B cell (primary cell): ENCODE data around the gene NKD2. TPM values are rescaled to one million over a fixed set of nuclear protein-coding genes. Genes with fewer than 3 reads are reported as not detected.

Experiments
- ATAC-seq: fragments of 200-7000 bp; cut with Tn5 transposase; one replicate; pipeline ENCODE4 v1.10.0; 2021; ENCODE audit warnings: low read depth, mild to moderate bottlenecking, moderate number of reproducible peaks, moderate library complexity
- CTCF ChIA-PET: fragments of 350-600 bp; sonication (Branson Sonifier 250); formaldehyde crosslinking; loops from one replicate; lab custom pipeline; 2021; ENCODE audit warnings: antibody characterized with exemption, inconsistent platforms; lab: Charles Lee
- POLR2A ChIA-PET: fragments of 350-600 bp; sonication (Branson Sonifier 250); formaldehyde crosslinking; loops from one replicate; lab custom pipeline; 2021; ENCODE audit warnings: antibody characterized with exemption; lab: Charles Lee
- DNase-seq: peaks from one replicate; pipeline ENCODE4 v3.0.0; 2013
- H2AFZ ChIP-seq: 2 replicates; pipeline ENCODE4 v1.6.1; 2012; ENCODE audit warnings: mild to moderate bottlenecking, low read depth, low read length; ENCODE audit not compliant: insufficient read depth, poor library complexity, severe bottlenecking
- H3K27ac ChIP-seq, 2 donors: 1 replicate in 1 of 2; 2 replicates in 1 of 2; pipeline ENCODE4 v1.5.1; 2012 to 2013; ENCODE audit warnings: low read length in 2 of 2, mild to moderate bottlenecking in 2 of 2, moderate library complexity in 1 of 2
- H3K27me3 ChIP-seq, 4 experiments: fragments of 200-600 bp in 1 of 4; sonication (generic) in 1 of 4; replicated peaks in 1 of 4; 1 replicate in 2 of 4; 2 replicates in 2 of 4; pipeline versions ENCODE4 v1.6.1 to v1.7.0; 2013 to 2016; ENCODE audit warnings: low read length in 3 of 4, mild to moderate bottlenecking in 2 of 4, mixed read lengths in 1 of 4, moderate library complexity in 1 of 4; ENCODE audit not compliant: insufficient read depth in 4 of 4, control insufficient read depth in 3 of 4; ENCODE audit errors: control extremely low read depth in 1 of 4
- H3K36me3 ChIP-seq, 2 experiments: replicated peaks in 1 of 2; 1 replicate in 1 of 2; 2 replicates in 1 of 2; pipeline versions ENCODE4 v1.6.1 to v1.7.1; 2013; ENCODE audit warnings: low read length in 1 of 2; ENCODE audit not compliant: insufficient read depth in 2 of 2, control insufficient read depth in 1 of 2; ENCODE audit errors: control extremely low read depth in 1 of 2, extremely low read depth in 1 of 2
- H3K4me1 ChIP-seq, 2 donors: fragments of 200-600 bp in 1 of 2; sonication (generic) in 1 of 2; 1 replicate in 1 of 2; 2 replicates in 1 of 2; pipeline versions ENCODE4 v1.5.1 to v1.6.1; 2013 to 2017; ENCODE audit warnings: low read length in 2 of 2; ENCODE audit not compliant: control insufficient read depth in 2 of 2, insufficient read depth in 2 of 2
- H3K4me2 ChIP-seq: replicated peaks from 2 replicates; pipeline ENCODE3; 2012; ENCODE audit warnings: mild to moderate bottlenecking, low read depth, low read length; ENCODE audit not compliant: poor library complexity, severe bottlenecking
- H3K4me3 ChIP-seq, 5 experiments: fragments of 200-600 bp in 1 of 5; sonication (generic) in 1 of 5; 1 replicate in 3 of 5; 2 replicates in 2 of 5; pipeline versions ENCODE4 v1.5.1 to v1.7.0; 2011 to 2016; ENCODE audit warnings: low read length in 4 of 5, mild to moderate bottlenecking in 4 of 5, low read depth in 2 of 5, control low read depth in 1 of 5, moderate library complexity in 1 of 5; ENCODE audit not compliant: insufficient read depth in 1 of 5; ENCODE audit errors: control extremely low read depth in 1 of 5, extremely low read depth in 1 of 5
- H3K79me2 ChIP-seq: fragments of 200-600 bp; sonication (generic); one replicate; pipeline ENCODE4 v1.6.0; 2016; ENCODE audit warnings: low read length; ENCODE audit not compliant: control insufficient read depth, insufficient read depth
- H3K9ac ChIP-seq: fragments of 200-600 bp; sonication (generic); 2 replicates; pipeline ENCODE4 v1.6.1; 2017; ENCODE audit warnings: mild to moderate bottlenecking, low read length, moderate library complexity
- H3K9me3 ChIP-seq, 3 donors: one replicate each; pipeline versions ENCODE4 v1.6.1 to v1.7.1; 2013; ENCODE audit warnings: low read length in 2 of 3; ENCODE audit not compliant: control insufficient read depth in 2 of 3, insufficient read depth in 1 of 3; ENCODE audit errors: control extremely low read depth in 1 of 3
- H4K20me1 ChIP-seq: 2 replicates; pipeline ENCODE4 v1.6.0; 2012; ENCODE audit warnings: mild to moderate bottlenecking, low read length; ENCODE audit not compliant: insufficient read depth, control insufficient read depth, poor library complexity, severe bottlenecking
- H3K27ac Mint-ChIP-seq: one replicate; pipeline ENCODE4 v1.8.0; 2021; ENCODE audit warnings: mixed read lengths
- H3K27me3 Mint-ChIP-seq: one replicate; pipeline ENCODE4 v1.8.0; 2021; ENCODE audit warnings: mixed read lengths
- H3K4me1 Mint-ChIP-seq: one replicate; pipeline ENCODE4 v1.8.0; 2021; ENCODE audit warnings: mixed read lengths
- H3K4me3 Mint-ChIP-seq: one replicate; pipeline ENCODE4 v1.8.0; 2021; ENCODE audit warnings: mixed read lengths
- H3K9me3 Mint-ChIP-seq: one replicate; pipeline ENCODE4 v1.8.0; 2022; ENCODE audit warnings: mixed read lengths; ENCODE audit not compliant: insufficient read depth
- CTCF ChIP-seq: fragments of 200-600 bp; IDR thresholded peaks from one replicate; pipeline ENCODE4 v1.8.0; 2022; ENCODE audit warnings: antibody characterized with exemption, mild to moderate bottlenecking
- EZH2 ChIP-seq: IDR thresholded peaks from 2 replicates; pipeline ENCODE4 v1.6.1; 2012; ENCODE audit warnings: borderline replicate concordance, low read depth, mild to moderate bottlenecking, moderate library complexity, low read length; ENCODE audit not compliant: insufficient read depth, poor library complexity, severe bottlenecking
- WGBS: methylation state at CpG from one replicate; pipeline ENCODE4 v1.1.5; 2013; ENCODE audit warnings: missing lambda C conversion rate; ENCODE audit not compliant: insufficient coverage; 5-methylcytosine and 5-hydroxymethylcytosine counted together
- intact Hi-C: fragments of 100-400 bp; cut with micrococcal nuclease; formaldehyde crosslinking; loops from one replicate; pipeline ENCODE4 v1.10.0; 2022
- polyA plus RNA-seq: library from polyadenylated mRNA; depleted of rRNA; stranded (reverse); fragments of >200 nt; gene quantifications from 2 replicates; pipeline ENCODE4 v1.2.3, GENCODE V29; 2012
- total RNA-seq, 2 donors: library from RNA; stranded (reverse); fragments of 120-200 nt in 1 of 2; gene quantifications; 1 replicate in 1 of 2; 2 replicates in 1 of 2; pipeline versions ENCODE4 v1.2.3 to v1.2.4, GENCODE V29; 2013 to 2022

NKD2 gene
- total and polyA plus RNA-seq, 2 donors (not counting 1 experiment from before 2014, with no cell fraction given) = 0.12 to 0.34 TPM

- peak overlapping the region; percentile 28 for H2AFZ ChIP-seq
- peaks cover 10% of the 10 kb centered on the region for H3K4me1 Mint-ChIP-seq
- no peaks in the 10 kb centered on the region for H3K36me3 ChIP-seq
- no peaks in the 10 kb centered on the region for H3K79me2 ChIP-seq
- peak overlapping the region; percentile 47 for H3K4me2 ChIP-seq
- no peak for TF ChIP-seq EZH2
- ChIA-PET CTCF (interaction anchor here (1.1 kb wide), 1 partner anchor 177 kb away, joined by 4 read pairs; no protein-coding TSS in a partner anchor), POLR2A (no interaction called here)
- 4% methylated on average over 14 of the region's 14 CpGs for WGBS
- no peak overlapping the region for H3K27ac ChIP-seq
- intact Hi-C loops = no loop called here
- no peaks in the 10 kb centered on the region for H4K20me1 ChIP-seq
- H3K4me3 Mint-ChIP-seq = peak overlapping the region; percentile 23
- DNase-seq = peak; percentile 15
- H3K9me3 Mint-ChIP-seq = peaks cover 10% of the 10 kb centered on the region
- H3K4me1 ChIP-seq = peaks cover 12 to 14% of the 10 kb centered on the region in 2 donors
- no peak overlapping the region for H3K27ac Mint-ChIP-seq
- no peak overlapping the region for H3K9ac ChIP-seq
- no peak for ATAC-seq
- H3K27me3 ChIP-seq = peaks cover 0 to 43% (median 10%) of the 10 kb centered on the region in 4 experiments
- H3K9me3 ChIP-seq = peaks cover 0 to 11% (median 3%) of the 10 kb centered on the region in 3 donors
- H3K4me3 ChIP-seq = no peak overlapping the region
- H3K27me3 Mint-ChIP-seq = peaks cover 31% of the 10 kb centered on the region
Observed at GRCh38 chr5:989961-990530, 18.6 kb upstream of the NKD2 start.

GRCh38 chr5:991472-992267 is 16.9 kb upstream of the NKD2 start:
- CTCF ChIA-PET = no interaction called here
- ATAC-seq = no peak

More at GRCh38 chr5:991472-992267, 16.9 kb upstream of the NKD2 start:
- no peaks in the 10 kb centered on the region for H3K79me2 ChIP-seq
- Mint-ChIP-seq H3K4me1 (peaks cover 10% of the 10 kb centered on the region), H3K9me3 (peaks cover 10% of the 10 kb centered on the region), H3K27ac (no peak overlapping the region), H3K27me3 (peaks cover 31% of the 10 kb centered on the region), H3K4me3 (no peak overlapping the region)
- POLR2A ChIA-PET = no interaction called here
- H3K9me3 ChIP-seq = peaks cover 0 to 11% (median 3%) of the 10 kb centered on the region in 3 donors
- H2AFZ ChIP-seq = no peak overlapping the region
- no peak overlapping the region for H3K9ac ChIP-seq
- no peak for DNase-seq
- H3K36me3 ChIP-seq = no peaks in the 10 kb centered on the region
- H3K4me1 ChIP-seq = peaks cover 12 to 14% of the 10 kb centered on the region in 2 donors
- H4K20me1 ChIP-seq = no peaks in the 10 kb centered on the region
- H3K27me3 ChIP-seq = peaks cover 0 to 38% (median 8%) of the 10 kb centered on the region in 4 experiments
- H3K4me3 ChIP-seq = no peak overlapping the region
- H3K4me2 ChIP-seq = no peak overlapping the region
- intact Hi-C loops = no loop called here
- TF ChIP-seq CTCF = no peak
- TF ChIP-seq EZH2 = no peak
- no peak overlapping the region for H3K27ac ChIP-seq
- WGBS = 74% methylated on average over 12 of the region's 12 CpGs
